KMS-11 (cell line): Measurements from ENCODE around the gene LTO1.
"Not testable (repeated sequence)": the region's sequence is repeated elsewhere in the genome, so short reads cannot be mapped to it uniquely, and the experiment has no call there.

ENCODE experiments used
- H2AFZ ChIP-seq: fragments of 200-600 bp; sonication (generic); 2 replicates; pipeline ENCODE4 v1.6.1; 2016; ENCODE audit warnings: antibody characterized with exemption, mixed run types, low read depth
- H3K27ac ChIP-seq: fragments of 200-600 bp; sonication (generic); 2 replicates; pipeline ENCODE4 v1.6.1; 2016; ENCODE audit warnings: mild to moderate bottlenecking, mixed run types
- H3K27me3 ChIP-seq: fragments of 200-600 bp; sonication (generic); 2 replicates; pipeline ENCODE4 v1.6.1; 2017; ENCODE audit warnings: mild to moderate bottlenecking, low read depth, mixed run types, moderate library complexity; ENCODE audit not compliant: insufficient read depth
- H3K36me3 ChIP-seq: fragments of 200-600 bp; sonication (generic); 2 replicates; pipeline ENCODE4 v1.6.1; 2017; ENCODE audit warnings: mild to moderate bottlenecking, mixed run types; ENCODE audit not compliant: insufficient read depth
- H3K4me1 ChIP-seq: fragments of 200-600 bp; sonication (generic); 2 replicates; pipeline ENCODE4 v1.6.1; 2016; ENCODE audit warnings: mild to moderate bottlenecking, low read depth, mixed run types; ENCODE audit not compliant: poor library complexity, severe bottlenecking
- H3K4me2 ChIP-seq: fragments of 200-600 bp; sonication (generic); 2 replicates; pipeline ENCODE4 v1.7.0; 2016; ENCODE audit warnings: mild to moderate bottlenecking, mixed run types
- H3K4me3 ChIP-seq: fragments of 200-600 bp; sonication (generic); IDR thresholded peaks from 2 replicates; pipeline ENCODE4 v1.6.1; 2017; ENCODE audit warnings: low read depth, low read length, mixed read lengths; ENCODE audit not compliant: insufficient read depth
- H3K79me2 ChIP-seq: fragments of 200-600 bp; sonication (generic); 2 replicates; pipeline ENCODE4 v1.6.1; 2016; ENCODE audit warnings: low read depth, mixed run types; ENCODE audit not compliant: insufficient read depth
- H3K9ac ChIP-seq: fragments of 200-600 bp; sonication (generic); 2 replicates; pipeline ENCODE4 v1.6.1; 2016; ENCODE audit warnings: mild to moderate bottlenecking, mixed run types
- H4K20me1 ChIP-seq: fragments of 200-600 bp; sonication (generic); 2 replicates; pipeline ENCODE4 v1.6.1; 2016; ENCODE audit warnings: mild to moderate bottlenecking, mixed run types; ENCODE audit not compliant: insufficient read depth
- CTCF ChIP-seq: fragments of 200-600 bp; sonication (generic); conservative IDR thresholded peaks from 2 replicates; pipeline ENCODE4 v1.6.1; 2017; ENCODE audit warnings: low read depth, mild to moderate bottlenecking, antibody characterized with exemption, low read length, moderate library complexity, mixed read lengths

LTO1 gene

GRCh38 chr11:69627551-69627950 lies 47.6 kb downstream of the LTO1 start:
- Histone ChIP-seq H3K4me3 (no peak overlapping the region), H3K9ac (no peak overlapping the region), H3K27ac (no peak overlapping the region), H3K36me3 (no peaks in the 10 kb centered on the region), H2AFZ (no peak overlapping the region), H3K4me1 (no peaks in the 10 kb centered on the region), H4K20me1 (no peaks in the 10 kb centered on the region), H3K4me2 (no peak overlapping the region), H3K79me2 (no peaks in the 10 kb centered on the region), H3K27me3 (peaks cover 45% of the 10 kb centered on the region; the same call in 1 of the 2 replicates)
- TF ChIP-seq CTCF: no peak

- no peak for TF ChIP-seq CTCF
- no peaks in the 10 kb centered on the region for H3K36me3 ChIP-seq
- H2AFZ ChIP-seq: no peak overlapping the region
- peaks cover 34% of the 10 kb centered on the region; the same call in 1 of the 2 replicates for H3K27me3 ChIP-seq
- H3K4me2 ChIP-seq: no peak overlapping the region
- H3K4me3 ChIP-seq: no peak overlapping the region
- H3K9ac ChIP-seq: no peak overlapping the region
- no peaks in the 10 kb centered on the region for H3K79me2 ChIP-seq
- H3K4me1 ChIP-seq: no peaks in the 10 kb centered on the region
- H3K27ac ChIP-seq: no peak overlapping the region
- H4K20me1 ChIP-seq: no peaks in the 10 kb centered on the region
Observed at GRCh38 chr11:69625476-69625875, 49.7 kb downstream of the LTO1 start.

- TF ChIP-seq CTCF: no peak
- Histone ChIP-seq H4K20me1 (no peaks in the 10 kb centered on the region), H3K4me1 (no peaks in the 10 kb centered on the region), H3K9ac (no peak overlapping the region), H3K79me2 (no peaks in the 10 kb centered on the region), H2AFZ (no peak overlapping the region), H3K27ac (no peak overlapping the region), H3K4me3 (no peak overlapping the region), H3K4me2 (no peak overlapping the region), H3K36me3 (no peaks in the 10 kb centered on the region), H3K27me3 (peaks cover 30% of the 10 kb centered on the region; the same call in 1 of the 2 replicates)
Observed at GRCh38 chr11:69624293-69624692, 50.9 kb downstream of the LTO1 start.

DNA sequence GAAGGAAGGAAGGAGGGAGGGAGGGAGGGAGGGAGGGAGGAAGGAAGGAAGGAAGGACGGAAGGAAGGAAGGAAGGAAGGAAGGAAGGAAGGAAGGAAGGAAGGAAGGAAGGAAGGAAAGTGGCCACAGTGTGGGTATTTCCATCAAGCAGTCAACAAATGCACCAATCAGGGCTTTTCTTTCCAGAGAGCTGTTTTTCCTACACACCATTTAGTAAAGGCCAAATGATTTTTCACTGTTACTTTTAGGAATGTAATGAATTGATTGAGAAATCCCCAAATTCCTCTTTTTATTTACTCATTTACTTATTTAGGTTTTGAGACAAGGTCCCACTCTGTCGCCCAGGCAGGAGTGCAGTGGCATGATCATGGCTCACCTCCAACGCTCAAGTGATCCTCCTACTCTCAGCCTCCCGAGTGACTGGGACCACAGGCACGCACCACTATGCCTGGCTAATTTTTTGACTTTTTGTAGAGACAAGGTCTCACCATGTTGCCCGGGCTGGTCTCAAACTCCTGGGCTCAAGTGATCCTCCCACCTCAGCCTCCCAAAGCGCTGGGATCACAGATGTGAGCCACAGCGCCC lies 53.0 kb downstream of the LTO1 start:
- not testable (repeated sequence) for H3K4me1 ChIP-seq, H3K36me3 ChIP-seq, H3K4me2 ChIP-seq, H3K9ac ChIP-seq, H3K79me2 ChIP-seq, H4K20me1 ChIP-seq, H2AFZ ChIP-seq, H3K27ac ChIP-seq, H3K4me3 ChIP-seq
- peaks cover 30% of the 10 kb centered on the region; the same call in 1 of the 2 replicates for H3K27me3 ChIP-seq

- Histone ChIP-seq H4K20me1 (no peaks in the 10 kb centered on the region), H3K79me2 (no peaks in the 10 kb centered on the region), H3K27ac (no peak overlapping the region), H3K4me2 (no peak overlapping the region), H3K4me1 (no peaks in the 10 kb centered on the region), H3K9ac (no peak overlapping the region), H3K27me3 (peaks cover 27% of the 10 kb centered on the region; the same call in 1 of the 2 replicates), H2AFZ (no peak overlapping the region), H3K36me3 (no peaks in the 10 kb centered on the region), H3K4me3 (no peak overlapping the region)
- TF ChIP-seq CTCF: no peak
Observed at GRCh38 chr11:69620683-69621290, 54.4 kb downstream of the LTO1 start.
